Neural progenitor cell (in vitro differentiated cells): ENCODE data around the gene FKBP8. TPM values are rescaled to one million over a fixed set of nuclear protein-coding genes. Genes with fewer than 3 reads are reported as not detected.

Experiments used
- DNase-seq: peaks from one replicate; pipeline ENCODE4 v3.0.0-alpha.2; 2016; ENCODE audit warnings: low spot score
- H2AFZ ChIP-seq: fragments of 200-600 bp; sonication (generic); replicated peaks from 2 replicates; pipeline ENCODE4 v1.6.1; 2016; ENCODE audit warnings: antibody characterized with exemption
- H3F3A ChIP-seq: fragments of 200-600 bp; sonication (generic); 2 replicates; pipeline ENCODE4 v1.6.1; 2016; ENCODE audit warnings: antibody characterized with exemption, low read depth
- H3K27ac ChIP-seq: fragments of 200-600 bp; sonication (generic); 2 replicates; pipeline ENCODE4 v1.5.1; 2016; ENCODE audit warnings: mild to moderate bottlenecking
- H3K27me3 ChIP-seq: fragments of 200-600 bp; sonication (generic); 2 replicates; pipeline ENCODE4 v1.6.1; 2016; ENCODE audit warnings: mild to moderate bottlenecking, moderate library complexity
- H3K36me3 ChIP-seq: fragments of 200-600 bp; sonication (generic); 2 replicates; pipeline ENCODE4 v1.5.1; 2016
- H3K4me1 ChIP-seq: fragments of 200-600 bp; sonication (generic); 2 replicates; pipeline ENCODE4 v1.6.1; 2016; ENCODE audit warnings: mixed run types
- H3K4me2 ChIP-seq: fragments of 200-600 bp; sonication (generic); 2 replicates; pipeline ENCODE4 v1.6.1; 2016
- H3K4me3 ChIP-seq: fragments of 200-600 bp; sonication (generic); 2 replicates; pipeline ENCODE4 v1.5.1; 2016
- H3K79me2 ChIP-seq: fragments of 200-600 bp; sonication (generic); 2 replicates; pipeline ENCODE4 v1.6.1; 2016; ENCODE audit warnings: low read depth
- H3K9ac ChIP-seq: fragments of 200-600 bp; sonication (generic); 2 replicates; pipeline ENCODE4 v1.6.1; 2016
- H3K9me3 ChIP-seq: fragments of 200-600 bp; sonication (generic); 2 replicates; pipeline ENCODE4 v1.5.1; 2016; ENCODE audit warnings: low read depth
- H4K20me1 ChIP-seq: fragments of 200-600 bp; sonication (generic); 2 replicates; pipeline ENCODE4 v1.6.1; 2016; ENCODE audit warnings: low read depth
- H3K27ac Mint-ChIP-seq: 3 replicates; pipeline ENCODE4 v1.8.0; 2021; ENCODE audit warnings: mixed read lengths
- H3K27me3 Mint-ChIP-seq: 2 replicates; pipeline ENCODE4 v1.8.0; 2022; ENCODE audit warnings: low read depth, mild to moderate bottlenecking, inconsistent platforms, moderate library complexity, mixed read lengths; ENCODE audit not compliant: insufficient read depth
- H3K36me3 Mint-ChIP-seq: 3 replicates; pipeline ENCODE4 v1.8.0; 2021; ENCODE audit warnings: mixed read lengths
- H3K4me1 Mint-ChIP-seq: 3 replicates; pipeline ENCODE4 v1.8.0; 2021; ENCODE audit warnings: mixed read lengths
- H3K4me3 Mint-ChIP-seq: 3 replicates; pipeline ENCODE4 v1.8.0; 2021; ENCODE audit warnings: mild to moderate bottlenecking, moderate library complexity, mixed read lengths
- H3K9me3 Mint-ChIP-seq: 3 replicates; pipeline ENCODE4 v1.8.0; 2020; ENCODE audit warnings: mixed read lengths
- EZH2 ChIP-seq: fragments of 200-600 bp; sonication (generic); IDR thresholded peaks from 2 replicates; pipeline ENCODE4 v1.6.1; 2017; ENCODE audit warnings: antibody characterized with exemption, mild to moderate bottlenecking, moderate library complexity
- EZH2phosphoT487 ChIP-seq: fragments of 200-600 bp; sonication (generic); IDR thresholded peaks from 2 replicates; pipeline ENCODE4 v1.6.1; 2017; ENCODE audit warnings: antibody characterized with exemption
- total RNA-seq: library from RNA; depleted of rRNA; stranded (reverse); fragments of >200 nt; gene quantifications from 2 replicates; pipeline ENCODE4 v1.2.3, GENCODE V29; 2015; ENCODE audit warnings: low replicate concordance
- TF ChIP-seq, protein P1 (sequence below): fragments of 200-600 bp; sonication (generic); IDR thresholded peaks from 2 replicates; pipeline ENCODE4 v1.5.1; 2017; ENCODE audit warnings: antibody characterized with exemption, mild to moderate bottlenecking

FKBP8 gene
- total RNA-seq, 1 donor from 2014 or later = 115 TPM

DNA sequence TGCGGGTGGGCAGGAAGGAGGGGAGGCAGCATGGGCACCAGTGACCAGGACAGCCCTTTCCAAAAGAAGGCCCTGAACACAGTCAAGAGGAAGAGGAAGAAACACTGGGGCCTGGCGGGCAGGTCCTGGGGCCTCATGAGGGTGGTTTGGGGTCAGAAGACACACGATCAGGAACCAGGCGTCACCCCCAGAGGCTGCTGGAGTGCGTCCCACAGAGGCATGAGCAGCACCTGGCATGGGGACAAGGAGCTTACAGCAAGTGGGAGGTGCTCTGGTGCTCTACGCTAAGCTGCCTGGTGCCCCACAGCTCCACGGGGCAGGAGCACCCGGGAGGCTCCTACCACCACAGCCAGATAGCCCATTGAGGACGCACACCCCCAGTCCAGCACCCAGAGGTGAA, 41.5 kb downstream of the FKBP8 start:
- Mint-ChIP-seq H3K27ac (no peak overlapping the region), H3K27me3 (peaks cover 4% of the 10 kb centered on the region), H3K9me3 (no peaks in the 10 kb centered on the region), H3K4me1 (peaks cover 14% of the 10 kb centered on the region), H3K4me3 (no peak overlapping the region), H3K36me3 (no peaks in the 10 kb centered on the region)
- no peak for DNase-seq
- Histone ChIP-seq H3K4me1 (no peaks in the 10 kb centered on the region), H3K9me3 (no peaks in the 10 kb centered on the region), H3K4me3 (no peak overlapping the region), H3K27me3 (no peaks in the 10 kb centered on the region), H3F3A (no peaks in the 10 kb centered on the region), H3K79me2 (peaks cover 40% of the 10 kb centered on the region), H3K27ac (no peak overlapping the region), H2AFZ (no peak overlapping the region), H3K36me3 (no peaks in the 10 kb centered on the region), H3K9ac (no peak overlapping the region), H3K4me2 (no peak overlapping the region), H4K20me1 (peaks cover 91% of the 10 kb centered on the region)
- TF ChIP-seq, protein P1, sequence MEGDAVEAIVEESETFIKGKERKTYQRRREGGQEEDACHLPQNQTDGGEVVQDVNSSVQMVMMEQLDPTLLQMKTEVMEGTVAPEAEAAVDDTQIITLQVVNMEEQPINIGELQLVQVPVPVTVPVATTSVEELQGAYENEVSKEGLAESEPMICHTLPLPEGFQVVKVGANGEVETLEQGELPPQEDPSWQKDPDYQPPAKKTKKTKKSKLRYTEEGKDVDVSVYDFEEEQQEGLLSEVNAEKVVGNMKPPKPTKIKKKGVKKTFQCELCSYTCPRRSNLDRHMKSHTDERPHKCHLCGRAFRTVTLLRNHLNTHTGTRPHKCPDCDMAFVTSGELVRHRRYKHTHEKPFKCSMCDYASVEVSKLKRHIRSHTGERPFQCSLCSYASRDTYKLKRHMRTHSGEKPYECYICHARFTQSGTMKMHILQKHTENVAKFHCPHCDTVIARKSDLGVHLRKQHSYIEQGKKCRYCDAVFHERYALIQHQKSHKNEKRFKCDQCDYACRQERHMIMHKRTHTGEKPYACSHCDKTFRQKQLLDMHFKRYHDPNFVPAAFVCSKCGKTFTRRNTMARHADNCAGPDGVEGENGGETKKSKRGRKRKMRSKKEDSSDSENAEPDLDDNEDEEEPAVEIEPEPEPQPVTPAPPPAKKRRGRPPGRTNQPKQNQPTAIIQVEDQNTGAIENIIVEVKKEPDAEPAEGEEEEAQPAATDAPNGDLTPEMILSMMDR = no peak
- TF ChIP-seq EZH2 = no peak
- no peak for TF ChIP-seq EZH2phosphoT487

DNA sequence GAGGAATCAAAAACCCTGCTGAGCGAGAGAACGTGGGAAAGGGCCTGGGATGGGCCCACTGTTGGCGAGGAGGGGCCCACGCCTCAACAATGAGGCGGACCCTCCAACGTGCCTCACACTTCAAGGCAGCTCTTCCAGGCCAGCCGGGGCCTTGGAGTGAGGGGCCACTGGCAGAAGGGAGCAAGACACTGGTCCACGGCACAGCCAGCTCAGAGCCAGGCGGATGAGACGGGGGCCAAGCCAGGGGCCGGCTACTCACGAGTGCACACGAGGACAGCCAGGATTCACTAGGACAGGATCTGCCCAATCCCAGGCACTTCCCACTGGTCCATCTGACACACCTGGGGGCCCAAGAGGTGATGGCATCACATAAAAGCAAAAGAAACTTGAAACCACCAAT, 42.0 kb downstream of the FKBP8 start:
- Mint-ChIP-seq H3K27ac (no peak overlapping the region), H3K9me3 (no peaks in the 10 kb centered on the region), H3K27me3 (peaks cover 4% of the 10 kb centered on the region), H3K4me1 (peaks cover 17% of the 10 kb centered on the region), H3K36me3 (no peaks in the 10 kb centered on the region), H3K4me3 (no peak overlapping the region)
- Histone ChIP-seq H3K27ac (no peak overlapping the region), H4K20me1 (peaks cover 90% of the 10 kb centered on the region), H3K4me2 (no peak overlapping the region), H3K9me3 (no peaks in the 10 kb centered on the region), H3K36me3 (no peaks in the 10 kb centered on the region), H3K4me3 (no peak overlapping the region), H3F3A (no peaks in the 10 kb centered on the region), H3K9ac (no peak overlapping the region), H3K79me2 (peaks cover 40% of the 10 kb centered on the region), H3K27me3 (no peaks in the 10 kb centered on the region), H3K4me1 (no peaks in the 10 kb centered on the region), H2AFZ (no peak overlapping the region)
- TF ChIP-seq, protein P1 = no peak
- TF ChIP-seq EZH2phosphoT487 (no peak), EZH2 (no peak)
- DNase-seq = no peak

DNA sequence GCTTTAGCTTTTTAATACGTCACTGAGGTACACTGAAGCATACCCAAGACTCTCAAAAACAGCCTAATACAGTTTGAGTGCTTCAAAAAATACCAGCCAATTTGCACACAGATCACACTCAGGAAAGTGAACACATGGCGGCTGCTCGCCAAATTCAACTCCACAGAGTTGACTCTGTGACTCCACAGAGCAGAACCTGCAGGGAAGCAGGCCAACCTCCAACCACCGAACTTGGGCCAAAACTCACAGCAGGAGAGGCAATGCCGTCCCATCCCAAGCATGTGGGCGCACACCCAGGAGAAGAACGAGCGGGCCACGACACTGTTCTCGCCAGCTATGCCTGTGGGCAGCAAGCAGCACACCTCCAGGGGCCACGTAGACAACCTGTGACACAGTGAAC, 42.6 kb downstream of the FKBP8 start:
- H3F3A ChIP-seq = no peaks in the 10 kb centered on the region
- no peak overlapping the region for H3K27ac ChIP-seq
- peaks cover 91% of the 10 kb centered on the region for H4K20me1 ChIP-seq
- H3K9ac ChIP-seq = no peak overlapping the region
- DNase-seq = no peak
- no peak overlapping the region for H3K4me2 ChIP-seq
- H3K36me3 ChIP-seq = no peaks in the 10 kb centered on the region
- no peaks in the 10 kb centered on the region for H3K27me3 ChIP-seq
- Mint-ChIP-seq H3K4me3 (no peak overlapping the region), H3K36me3 (no peaks in the 10 kb centered on the region), H3K9me3 (no peaks in the 10 kb centered on the region), H3K27ac (no peak overlapping the region), H3K4me1 (peaks cover 23% of the 10 kb centered on the region), H3K27me3 (peaks cover 4% of the 10 kb centered on the region)
- H2AFZ ChIP-seq = no peak overlapping the region
- no peaks in the 10 kb centered on the region for H3K4me1 ChIP-seq
- H3K79me2 ChIP-seq = peaks cover 35% of the 10 kb centered on the region
- H3K9me3 ChIP-seq = no peaks in the 10 kb centered on the region
- TF ChIP-seq, protein P1 = no peak
- no peak overlapping the region for H3K4me3 ChIP-seq

DNA sequence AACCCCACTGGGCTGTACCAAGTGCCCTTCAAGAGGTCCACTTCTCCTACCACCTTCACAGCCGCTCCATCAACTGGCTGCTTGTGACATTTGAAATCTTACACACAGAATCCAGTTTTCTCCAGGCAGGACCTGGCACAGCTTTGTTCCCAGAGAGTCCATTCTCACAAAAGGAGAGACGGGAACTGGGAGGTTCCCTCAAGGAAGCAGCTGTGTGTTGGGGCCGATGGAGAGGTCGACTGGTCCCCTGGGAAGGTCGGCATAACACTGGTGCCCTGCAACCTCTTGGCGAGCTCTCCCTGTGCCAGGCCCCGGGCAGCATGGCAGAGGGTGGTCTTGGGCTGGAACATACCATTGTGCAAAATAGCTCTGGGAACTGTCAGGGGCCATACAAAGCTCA, 43.0 kb downstream of the FKBP8 start:
- peaks cover 3% of the 10 kb centered on the region for H3K4me1 ChIP-seq
- no peaks in the 10 kb centered on the region for H3K27me3 ChIP-seq
- H3F3A ChIP-seq = no peaks in the 10 kb centered on the region
- no peak for DNase-seq
- no peak overlapping the region for H3K27ac Mint-ChIP-seq
- no peaks in the 10 kb centered on the region for H3K9me3 ChIP-seq
- H3K9ac ChIP-seq = no peak overlapping the region
- no peaks in the 10 kb centered on the region for H3K36me3 ChIP-seq
- H3K4me3 Mint-ChIP-seq = no peak overlapping the region
- peaks cover 25% of the 10 kb centered on the region for H3K4me1 Mint-ChIP-seq
- no peak overlapping the region for H3K4me2 ChIP-seq
- no peaks in the 10 kb centered on the region for H3K9me3 Mint-ChIP-seq
- H3K79me2 ChIP-seq = peaks cover 35% of the 10 kb centered on the region
- no peaks in the 10 kb centered on the region for H3K36me3 Mint-ChIP-seq
- TF ChIP-seq EZH2 = no peak
- TF ChIP-seq, protein P1 = no peak
- TF ChIP-seq EZH2phosphoT487 = no peak
- H3K27ac ChIP-seq = no peak overlapping the region
- peaks cover 4% of the 10 kb centered on the region for H3K27me3 Mint-ChIP-seq
- no peak overlapping the region for H2AFZ ChIP-seq
- no peak overlapping the region for H3K4me3 ChIP-seq
- H4K20me1 ChIP-seq = peaks cover 91% of the 10 kb centered on the region
